CD4-positive, alpha-beta T cell treated with Interleukin-2 at 100 ng/mL for 4 hours (primary cell): ENCODE results near the gene SMAD7.
"Not testable (repeated sequence)": the region's sequence is repeated elsewhere in the genome, so short reads cannot be mapped to it uniquely, and the experiment has no call there.

Experiments used
- DNase-seq: peaks from one replicate; pipeline ENCODE4 v3.0.0-alpha.2; 2020; ENCODE audit warnings: low spot score

SMAD7 gene

GRCh38 chr18:48877941-48878340 is 72.8 kb downstream of the SMAD7 start:
- no peak for DNase-seq

- DNase-seq, result no peak
Measured at GRCh38 chr18:48876590-48876989, 74.2 kb downstream of the SMAD7 start.

- DNase-seq, result no peak
Measured at GRCh38 chr18:48875942-48876511, 74.7 kb downstream of the SMAD7 start.

- no peak for DNase-seq
Measured at GRCh38 chr18:48875314-48875941, 75.3 kb downstream of the SMAD7 start.

GRCh38 chr18:48874701-48875162 is 76.0 kb downstream of the SMAD7 start:
- DNase-seq, result no peak

GRCh38 chr18:48874233-48874632 is 76.5 kb downstream of the SMAD7 start:
- no peak for DNase-seq

- DNase-seq, result no peak
Measured at GRCh38 chr18:48872234-48873145, 78.3 kb downstream of the SMAD7 start.

- no peak for DNase-seq
Measured at GRCh38 chr18:48871391-48872166, 79.2 kb downstream of the SMAD7 start.

- not testable (repeated sequence) for DNase-seq
Measured at GRCh38 chr18:48870926-48871325, 79.8 kb downstream of the SMAD7 start.
